NCI-H2081 (cell line): ENCODE data around the gene NOP16.
A peak's percentile ranks its signal among the peaks of the same experiment; 100 is the strongest.
"Not testable (repeated sequence)": the region's sequence is repeated elsewhere in the genome, so short reads cannot be mapped to it uniquely, and the experiment has no call there.

Source experiments
- DNase-seq, 2 experiments: peaks; one replicate each; lab custom pipeline; 2025; lab: John Stamatoyannopoulos, UW

NOP16 gene

DNA sequence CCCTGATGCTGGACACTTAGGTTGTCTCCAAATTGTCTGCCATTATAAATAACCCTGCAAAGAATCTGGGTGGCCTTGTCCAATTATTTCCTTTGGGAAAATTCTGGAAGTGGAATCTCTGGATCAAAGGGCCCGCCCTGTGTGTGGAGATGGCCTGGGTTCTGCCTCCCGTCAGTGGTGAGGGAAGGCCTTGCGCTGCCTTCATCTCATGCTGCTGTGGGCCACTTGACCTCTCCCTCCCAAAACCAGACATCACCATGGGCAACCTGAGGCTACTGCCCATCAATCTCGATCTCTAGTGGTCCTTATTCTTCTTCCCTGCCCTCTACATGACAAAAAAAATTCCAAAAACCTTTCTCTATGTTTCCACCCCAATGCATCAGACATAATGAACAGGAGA, 21.4 kb upstream of the NOP16 start:
- DNase-seq = no peak

DNA sequence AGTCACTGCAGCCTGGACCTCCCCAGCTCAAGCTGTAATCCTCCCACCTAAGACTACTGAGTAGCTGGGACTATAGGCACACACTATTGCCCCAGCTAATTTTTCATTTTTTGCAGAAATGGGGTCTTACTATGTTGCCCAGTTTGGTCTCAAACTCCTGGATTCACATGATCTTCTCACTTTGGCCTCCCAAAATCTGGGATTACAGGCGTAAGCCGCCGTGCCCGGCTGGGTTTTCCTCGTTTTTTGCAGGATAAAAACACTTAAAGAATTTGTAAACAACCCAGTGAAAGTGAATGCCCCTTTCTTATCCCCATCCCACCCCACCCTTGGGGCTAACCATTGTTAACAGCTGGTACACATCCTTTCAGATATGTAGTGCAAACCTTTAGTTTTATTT, 20.2 kb upstream of the NOP16 start:
- DNase-seq = no peak

DNA sequence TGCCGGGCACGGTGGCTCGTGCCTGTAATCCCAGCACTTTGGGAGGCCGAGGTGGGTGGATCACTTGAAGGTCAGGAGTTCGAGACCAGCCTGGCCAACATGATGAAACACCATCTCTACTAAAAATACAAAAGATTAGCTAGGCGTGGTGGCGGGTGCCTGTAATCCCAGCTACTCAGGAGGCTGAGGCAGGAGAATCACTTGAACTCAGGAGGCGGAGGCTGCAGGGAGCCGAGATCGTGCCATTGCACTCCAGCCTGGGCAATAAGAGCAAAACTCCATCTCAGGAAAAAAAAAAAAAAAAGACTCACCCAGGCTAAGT, 19.8 kb upstream of the NOP16 start:
- not testable (repeated sequence) for DNase-seq

DNA sequence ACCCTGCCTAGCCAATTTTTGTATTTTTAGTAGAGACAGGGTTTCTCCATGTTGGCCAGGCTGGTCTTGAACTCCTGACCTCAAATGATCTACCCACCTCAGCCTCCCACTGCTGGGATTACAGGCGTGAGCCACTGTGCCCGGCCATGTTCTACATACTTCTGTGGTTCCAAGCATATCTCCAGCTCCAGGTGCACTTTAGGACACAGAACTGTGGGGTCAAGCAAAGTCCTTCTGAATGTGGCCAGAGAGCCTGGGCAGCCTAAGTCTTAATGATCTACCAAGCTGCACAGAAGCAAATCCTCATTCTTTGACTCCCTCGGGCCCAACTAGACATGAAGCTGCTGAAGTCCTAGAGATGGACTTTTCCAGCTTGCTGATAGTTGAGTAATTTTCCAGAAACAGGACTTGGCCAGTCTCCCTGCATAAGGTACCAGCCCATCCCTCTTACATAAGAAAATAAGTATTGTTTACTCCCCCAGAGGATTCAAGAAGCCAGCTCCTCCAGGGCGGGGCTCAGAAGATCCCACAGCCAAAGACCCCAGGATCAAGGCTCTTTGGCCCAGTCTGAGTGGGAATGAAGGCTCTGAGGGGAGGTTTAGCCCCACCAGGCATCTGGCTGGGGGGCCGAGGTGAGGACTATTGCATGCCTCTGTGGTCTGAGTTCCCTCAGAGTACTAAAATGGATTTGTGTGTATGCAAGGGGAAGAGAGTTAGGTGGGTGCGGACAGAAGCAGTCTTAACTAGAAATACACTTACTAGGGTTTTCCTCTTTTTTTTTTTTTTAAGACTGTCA, 19.3 kb upstream of the NOP16 start:
- no peak for DNase-seq

DNA sequence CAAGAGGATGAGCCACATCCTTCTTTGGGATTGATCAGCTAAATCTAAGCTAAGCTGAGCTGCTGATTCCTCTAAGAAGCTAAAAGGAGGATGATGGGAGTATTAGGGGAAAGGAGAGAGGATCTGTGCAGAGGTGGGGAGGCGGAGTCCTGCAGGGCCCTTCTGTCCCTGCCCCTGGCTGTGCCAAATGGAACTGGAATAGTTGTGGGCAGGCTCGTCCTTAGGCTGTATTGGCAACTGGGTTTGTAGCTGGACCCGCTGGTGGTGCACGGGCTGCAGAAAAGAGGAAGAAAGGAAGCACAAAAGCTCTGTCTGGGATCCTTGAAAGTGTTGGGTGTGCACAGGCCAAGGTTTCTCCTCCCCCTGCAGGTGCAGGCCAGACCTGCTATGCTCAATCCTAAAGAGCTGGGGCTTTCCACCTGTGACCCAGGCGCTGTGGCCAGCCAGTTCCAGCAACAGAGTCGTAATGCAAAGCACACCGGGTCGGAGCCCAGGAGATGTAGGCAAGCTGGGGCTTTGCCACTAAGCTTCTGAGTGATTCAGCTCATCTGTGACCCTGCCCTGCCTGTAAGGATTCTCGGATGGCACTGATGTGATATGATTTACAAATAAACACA, 18.1 kb upstream of the NOP16 start:
- DNase-seq = no peak

DNA sequence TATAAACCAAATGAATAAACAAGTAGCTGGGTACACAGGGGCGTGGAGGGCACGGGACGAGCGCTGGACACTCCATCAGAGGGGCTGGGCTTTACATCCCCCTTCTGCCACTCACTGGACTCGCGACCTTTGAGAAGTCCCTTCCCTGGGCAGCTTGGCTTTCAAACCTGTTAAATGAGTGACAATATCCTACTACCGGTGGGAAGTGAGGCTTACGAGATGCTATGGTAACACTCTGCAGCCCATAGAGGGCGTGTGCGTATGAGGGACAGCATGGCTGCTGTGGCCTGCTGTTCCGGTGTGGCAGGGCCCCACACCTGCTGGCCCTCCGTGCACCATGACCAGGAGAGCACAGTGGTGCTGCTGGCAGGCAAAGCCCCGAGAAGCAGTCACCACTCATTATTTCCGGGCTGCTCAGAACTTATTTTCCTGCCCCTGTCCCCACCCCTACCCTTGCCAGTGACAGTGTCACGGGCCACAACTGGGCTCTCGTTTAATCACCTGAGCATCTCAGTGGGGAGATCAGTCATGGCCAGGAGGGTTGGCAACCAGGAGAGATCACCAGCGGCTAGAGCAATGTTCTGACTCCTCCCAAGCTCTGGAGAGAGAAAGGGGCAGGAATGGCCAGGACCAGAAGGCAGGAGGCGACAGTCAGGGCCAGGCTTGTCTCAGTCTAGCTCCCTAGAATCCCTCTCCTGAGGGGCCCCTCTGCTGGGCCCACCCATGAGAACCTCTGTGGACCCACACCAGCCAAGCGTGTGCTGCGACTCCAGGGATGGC, 17.4 kb upstream of the NOP16 start:
- DNase-seq = no peak

DNA sequence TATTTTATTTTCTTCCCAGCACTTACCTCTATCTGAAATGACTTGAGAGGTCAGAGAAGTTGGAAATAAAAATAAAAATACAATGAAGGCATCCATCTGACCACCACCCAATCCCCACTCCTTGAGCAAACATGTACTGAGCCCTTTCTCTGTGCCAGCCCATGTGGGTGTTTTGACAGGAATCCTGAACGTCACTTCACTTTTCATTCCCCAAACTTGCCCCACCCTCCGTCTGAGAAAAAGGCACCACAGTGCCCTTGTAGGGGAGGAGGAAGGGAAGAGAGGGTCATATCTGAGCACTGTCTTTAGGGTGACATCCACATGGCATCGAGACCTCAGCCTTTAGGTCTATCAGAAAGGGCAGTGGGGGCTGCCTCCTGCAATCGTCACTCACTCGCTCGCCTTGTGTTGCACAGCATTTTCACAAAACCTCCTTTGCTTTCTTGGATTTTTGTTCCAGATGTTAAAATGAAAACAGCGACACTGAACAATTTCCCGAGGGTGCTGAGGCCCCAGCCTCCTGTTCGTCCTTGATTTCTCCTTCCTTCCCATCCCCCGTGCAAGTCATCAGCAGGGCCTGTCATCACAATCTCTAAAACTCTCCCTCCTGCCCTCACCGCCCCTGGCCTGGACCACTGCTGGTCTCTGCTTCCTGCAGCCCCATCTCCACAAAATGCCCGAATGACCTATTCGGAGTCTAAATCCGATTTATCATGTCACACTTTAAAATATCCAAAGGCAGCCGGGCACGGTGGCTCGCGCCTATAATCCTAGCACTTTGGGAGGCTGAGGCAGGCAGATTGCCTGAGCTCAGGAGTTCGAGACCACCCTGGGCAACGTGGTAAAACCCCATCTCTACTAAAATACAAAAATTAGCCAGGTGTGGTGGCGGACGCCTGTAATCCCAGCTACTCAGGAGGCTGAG, 13.1 kb upstream of the NOP16 start:
- no peak for DNase-seq

DNA sequence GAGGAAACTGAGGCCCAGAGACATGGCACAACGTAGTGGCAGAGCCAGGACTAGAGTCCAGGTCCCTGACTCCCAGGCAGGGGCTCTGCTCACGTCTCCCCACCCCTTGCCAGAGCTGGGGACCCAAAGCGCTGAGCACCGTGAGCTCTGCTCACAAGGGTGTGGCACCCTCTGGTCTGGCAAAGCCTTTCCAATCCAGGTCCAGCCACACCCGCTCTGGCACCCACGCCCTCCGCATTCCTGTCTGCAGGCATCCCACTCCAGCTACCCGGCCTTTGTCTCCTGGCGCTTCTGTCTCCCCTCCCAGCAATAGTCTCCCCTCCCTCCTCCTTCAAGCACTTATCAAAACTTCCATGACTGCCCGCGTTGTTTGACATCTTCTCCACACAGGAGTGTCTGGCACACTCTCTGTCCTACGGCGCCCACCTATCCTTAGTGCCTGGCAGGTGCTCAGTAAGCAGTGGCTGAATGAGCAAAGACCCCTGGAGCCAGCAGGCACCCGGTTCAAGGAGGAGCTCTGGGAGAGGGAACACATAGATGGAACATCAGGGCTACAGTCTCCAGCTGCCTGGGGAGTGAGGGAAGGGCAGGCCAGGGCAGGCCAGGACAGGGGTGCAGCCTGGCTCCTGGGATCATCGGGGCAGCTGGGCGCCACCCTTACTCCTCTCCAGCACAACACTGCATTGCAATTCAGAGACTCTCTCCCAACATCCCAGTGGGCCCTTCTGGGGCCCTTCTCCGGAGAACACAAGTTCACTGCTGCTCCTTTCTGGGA, 12.2 kb upstream of the NOP16 start:
- DNase-seq = no peak

DNA sequence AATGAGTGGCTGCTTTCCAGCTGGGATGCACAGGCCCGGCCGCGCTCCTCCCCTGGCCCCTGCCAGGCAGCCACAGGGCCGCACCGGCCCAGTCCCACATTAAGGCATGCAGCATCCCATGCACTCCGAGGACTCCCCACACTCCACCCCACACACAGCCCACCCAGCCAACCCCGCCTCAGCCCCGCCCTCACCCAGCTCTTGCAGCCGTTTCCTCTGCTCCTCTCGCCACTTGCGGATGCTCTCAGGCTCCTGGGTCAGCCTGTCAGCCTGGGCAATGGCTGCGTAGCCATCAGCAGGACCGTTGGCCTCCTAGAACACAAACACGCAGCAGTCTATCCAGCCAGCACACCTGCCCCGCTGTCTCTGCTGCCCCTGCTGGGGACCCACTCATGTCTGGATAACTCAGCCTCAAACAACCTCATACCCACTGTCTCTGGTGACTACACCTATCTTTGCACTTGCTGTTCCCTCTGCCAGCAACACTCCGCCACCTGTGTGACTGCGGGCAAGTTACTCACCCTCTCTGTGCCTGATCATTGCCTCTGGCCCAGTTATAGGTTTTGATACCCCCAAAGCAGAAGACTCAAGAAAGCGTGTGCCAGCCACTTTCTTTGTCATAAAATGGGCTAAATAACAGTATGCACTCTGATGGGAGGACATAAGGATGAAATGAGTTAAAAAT, 9.5 kb upstream of the NOP16 start:
- DNase-seq = no peak

DNA sequence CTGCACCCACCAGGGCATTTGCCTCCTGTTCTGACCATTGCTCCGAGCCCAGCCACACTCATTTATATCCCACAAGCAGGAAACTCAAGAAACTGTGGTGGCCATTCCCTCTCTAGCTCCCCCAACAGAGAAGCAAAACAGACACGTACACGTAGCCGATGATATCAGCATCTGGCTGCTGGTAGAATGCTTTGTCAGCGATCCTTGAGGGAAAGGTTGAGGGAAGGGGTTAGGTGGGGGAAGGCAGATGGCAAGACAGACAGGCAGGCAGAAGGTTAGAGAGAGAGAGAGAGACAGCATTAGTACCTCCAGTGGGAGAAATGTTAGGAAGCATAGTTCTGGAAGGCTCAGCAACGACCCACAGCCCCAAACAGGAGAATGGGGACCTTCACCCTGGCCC, 7.9 kb upstream of the NOP16 start:
- DNase-seq = no peak

DNA sequence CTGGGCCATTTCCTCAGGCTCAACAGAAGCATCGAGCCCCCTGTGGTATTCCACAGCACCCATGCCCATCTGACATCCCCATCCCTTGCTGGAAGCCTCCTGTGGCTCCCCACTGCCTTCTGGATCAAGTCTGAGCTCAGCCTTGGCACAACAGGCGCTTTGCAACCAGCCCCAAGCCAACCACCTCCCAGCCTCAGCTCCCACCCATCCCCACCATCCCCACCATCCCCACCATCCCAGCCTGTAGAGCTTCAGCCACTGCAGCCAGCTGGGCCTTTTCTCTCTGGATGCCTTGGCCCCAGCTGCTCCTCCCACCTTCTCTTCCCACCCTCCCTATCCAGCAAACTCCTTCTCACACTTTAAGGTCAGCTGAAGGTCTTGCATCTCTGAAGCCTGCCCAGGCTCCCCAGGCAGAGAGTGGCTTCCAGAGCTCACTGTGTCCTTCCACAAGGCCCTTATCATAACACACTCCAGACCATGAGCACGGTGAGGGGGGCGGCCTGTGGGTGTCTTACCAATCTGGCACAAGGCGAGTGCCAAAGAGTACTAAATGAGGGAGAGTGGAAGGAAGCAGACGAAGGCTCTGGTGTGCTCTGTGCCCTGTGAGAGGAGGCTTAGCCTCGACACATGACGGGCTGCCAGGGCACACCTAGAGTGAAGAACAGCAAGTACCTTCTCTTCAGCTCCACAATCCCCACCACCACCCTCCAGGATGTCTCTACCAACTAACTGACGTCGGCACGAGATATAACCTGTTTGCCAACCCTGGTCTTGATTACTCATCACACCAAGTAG, 6.7 kb upstream of the NOP16 start:
- DNase-seq = no peak

DNA sequence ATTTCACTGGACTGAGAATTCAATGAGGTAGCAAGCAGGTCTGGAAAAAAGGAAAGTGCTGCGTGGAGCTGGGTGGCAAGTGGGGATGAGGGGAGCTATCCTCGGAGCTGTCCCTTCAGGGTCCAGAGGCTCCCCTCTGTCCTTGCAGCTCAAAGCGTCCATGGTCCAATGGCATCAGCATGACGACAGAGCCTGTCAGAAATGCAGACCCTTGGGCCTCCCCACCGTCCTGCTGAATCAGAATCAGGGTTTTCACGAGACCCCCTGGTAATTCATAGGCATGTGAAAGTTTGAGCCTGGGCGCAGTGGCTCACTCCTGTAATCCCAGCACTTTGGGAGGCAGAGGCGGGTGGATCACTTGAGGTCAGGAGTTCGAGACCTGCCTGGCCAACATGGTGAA, 5.7 kb upstream of the NOP16 start:
- DNase-seq = no peak

DNA sequence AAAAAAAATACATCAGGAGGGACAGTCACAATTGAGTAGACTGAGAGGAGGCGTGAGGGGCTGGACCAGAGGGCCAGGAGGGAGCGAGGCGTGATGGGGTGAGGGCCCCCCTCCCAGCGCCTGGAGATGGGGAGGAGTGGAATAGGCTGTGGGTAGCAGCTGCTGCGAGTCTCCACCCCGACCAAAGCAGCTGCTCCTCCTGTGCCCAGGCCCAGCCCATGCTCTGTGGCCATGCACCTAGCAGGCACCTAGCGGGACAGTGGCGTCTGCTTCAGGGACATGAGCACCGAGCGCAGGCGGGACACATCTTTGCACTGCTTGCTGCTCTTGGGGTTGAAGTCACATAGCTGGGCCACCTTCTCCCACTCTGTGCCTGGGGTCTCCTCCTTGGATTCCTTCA, 4.1 kb upstream of the NOP16 start:
- no peak for DNase-seq

DNA sequence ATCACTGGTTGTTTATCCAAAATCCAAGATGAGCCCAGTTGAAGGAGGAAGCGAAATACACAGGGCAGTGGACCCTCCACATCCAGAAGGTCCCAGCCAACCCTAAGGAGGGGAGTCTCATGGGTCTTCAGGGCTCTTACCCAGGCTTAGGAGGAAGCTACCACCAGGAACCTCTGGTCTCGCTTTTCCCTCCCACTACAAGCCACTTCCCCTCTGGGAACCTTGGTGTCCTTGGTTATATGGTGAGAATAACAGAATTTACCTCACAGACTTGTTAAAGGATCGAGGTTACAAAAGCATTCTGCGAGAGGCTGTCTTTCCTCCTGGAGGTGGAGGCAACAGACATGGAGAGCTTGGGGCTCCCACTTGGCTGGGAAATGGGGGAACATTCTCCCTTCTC, 3.6 kb upstream of the NOP16 start:
- DNase-seq = no peak

DNA sequence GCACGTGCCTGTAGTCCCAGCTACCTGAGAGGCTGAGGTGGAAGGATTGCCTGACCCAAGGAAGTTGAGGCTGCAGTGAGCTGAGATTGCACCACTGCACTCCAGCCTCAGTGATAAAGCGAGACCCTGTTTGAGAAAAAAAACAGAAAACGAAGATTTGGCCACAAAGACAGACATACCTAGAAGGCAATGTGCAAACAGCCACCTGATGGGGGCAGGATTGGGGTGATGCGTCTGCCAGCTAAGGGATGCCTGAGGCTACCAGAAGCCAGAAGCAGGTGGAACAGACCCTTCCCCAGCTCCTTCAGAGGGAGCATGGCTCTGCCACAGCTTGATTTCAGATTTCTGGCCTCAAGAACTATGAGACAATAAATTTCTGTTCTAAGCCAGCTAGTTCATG, 3.1 kb upstream of the NOP16 start:
- DNase-seq = no peak

DNA sequence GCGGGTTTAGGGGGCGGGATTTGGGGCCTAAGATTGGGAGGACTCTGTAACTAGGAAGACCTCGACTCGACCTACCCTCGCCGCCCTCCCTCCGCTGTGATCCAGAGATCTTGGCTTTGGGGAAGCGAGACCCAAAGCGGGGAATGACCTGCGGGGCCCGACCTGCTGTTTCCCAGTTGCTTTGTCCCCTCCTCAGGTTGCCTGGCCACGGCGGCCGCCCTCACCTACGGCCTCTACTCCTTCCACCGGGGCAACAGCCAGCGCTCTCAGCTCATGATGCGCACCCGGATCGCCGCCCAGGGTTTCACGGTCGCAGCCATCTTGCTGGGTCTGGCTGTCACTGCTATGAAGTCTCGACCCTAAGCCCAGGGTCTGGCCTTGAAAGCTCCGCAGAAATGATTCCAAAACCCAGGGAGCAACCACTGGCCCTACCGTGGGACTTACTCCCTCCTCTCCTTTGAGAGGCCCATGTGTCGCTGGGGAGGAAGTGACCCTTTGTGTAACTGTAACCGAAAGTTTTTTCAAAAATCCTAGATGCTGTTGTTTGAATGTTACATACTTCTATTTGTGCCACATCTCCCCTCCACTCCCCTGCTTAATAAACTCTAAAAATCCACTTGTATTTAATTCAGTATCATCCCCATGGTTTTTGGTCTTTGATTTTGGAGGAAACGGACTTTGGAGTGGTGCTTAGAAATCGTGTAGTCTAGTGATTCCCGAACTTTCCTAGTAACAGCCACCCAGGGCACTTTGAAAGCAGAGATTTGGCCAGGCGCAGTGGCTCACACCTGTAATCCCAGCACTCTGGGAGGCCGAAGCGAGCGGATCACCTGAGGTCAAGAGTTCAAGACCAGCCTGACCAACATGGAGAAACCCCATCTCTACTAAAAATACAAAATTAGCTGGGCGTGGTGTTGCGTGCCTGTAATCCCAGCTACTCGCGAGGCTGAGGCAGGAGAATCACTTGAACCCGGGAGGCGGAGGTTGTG, 1.0 kb upstream of the NOP16 start:
- DNase-seq = peak in 1 of 2 experiments; percentile 59

DNA sequence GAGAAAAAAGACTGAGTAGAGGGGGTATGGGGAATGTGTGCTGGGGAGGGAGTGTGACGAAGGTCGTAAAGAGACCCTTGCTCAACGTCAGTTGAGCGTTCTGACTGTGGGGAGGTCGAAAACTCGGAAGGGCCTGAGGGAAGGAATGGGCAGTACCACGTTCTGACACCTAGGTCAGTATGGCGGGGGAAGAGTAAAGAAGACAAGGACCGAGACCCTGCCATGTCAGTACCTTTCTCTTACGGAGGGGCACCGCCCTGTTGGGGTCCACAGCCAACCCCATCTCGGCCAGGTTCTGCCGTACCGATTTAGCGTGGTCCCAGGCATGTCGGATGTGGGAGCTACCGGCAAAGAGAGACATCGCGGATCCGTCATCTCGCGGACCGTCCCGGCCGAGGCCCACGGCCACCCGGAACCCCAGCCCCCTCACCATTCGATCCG, 375 bp downstream of the NOP16 start:
- peak in 1 of 2 experiments; percentile 9 for DNase-seq

DNA sequence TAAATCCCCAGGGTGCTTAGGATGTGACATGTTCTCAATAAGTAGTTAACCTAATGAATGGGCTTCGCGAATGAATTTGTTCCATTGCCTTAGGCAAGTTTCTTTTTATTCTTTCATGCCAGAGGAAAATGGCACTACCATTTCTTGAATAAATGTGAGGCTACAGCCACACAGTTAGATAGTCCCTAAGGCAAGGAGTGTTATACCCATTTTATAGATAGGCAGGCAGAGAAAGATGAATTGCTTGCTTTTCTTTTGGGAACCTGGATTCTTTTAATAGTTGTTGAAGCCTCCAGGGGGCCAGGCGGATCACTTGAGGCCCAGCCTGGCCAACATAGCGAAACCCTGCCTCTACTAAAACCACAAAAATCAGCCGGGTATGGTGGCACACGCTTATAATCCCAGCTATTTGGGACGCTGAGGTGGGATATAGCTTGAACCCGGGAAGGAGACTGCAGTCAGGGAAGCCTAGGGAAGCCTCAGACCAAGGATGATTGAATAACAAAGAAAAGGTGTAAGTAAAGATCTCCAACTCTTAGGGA, 943 bp downstream of the NOP16 start:
- peak in 1 of 2 experiments; percentile 4 for DNase-seq
